GM18498 (cell line): ENCODE data around the gene ZBTB43.
"Not testable (repeated sequence)": the region's sequence is repeated elsewhere in the genome, so short reads cannot be mapped to it uniquely, and the experiment has no call there.

ENCODE experiments used
- ATAC-seq: cut with Tn5 transposase; IDR thresholded peaks from one replicate; pipeline ENCODE4 v1.9.1; 2021; ENCODE audit warnings: mild to moderate bottlenecking, moderate library complexity; ENCODE audit not compliant: unreplicated experiment

The ZBTB43 gene

DNA sequence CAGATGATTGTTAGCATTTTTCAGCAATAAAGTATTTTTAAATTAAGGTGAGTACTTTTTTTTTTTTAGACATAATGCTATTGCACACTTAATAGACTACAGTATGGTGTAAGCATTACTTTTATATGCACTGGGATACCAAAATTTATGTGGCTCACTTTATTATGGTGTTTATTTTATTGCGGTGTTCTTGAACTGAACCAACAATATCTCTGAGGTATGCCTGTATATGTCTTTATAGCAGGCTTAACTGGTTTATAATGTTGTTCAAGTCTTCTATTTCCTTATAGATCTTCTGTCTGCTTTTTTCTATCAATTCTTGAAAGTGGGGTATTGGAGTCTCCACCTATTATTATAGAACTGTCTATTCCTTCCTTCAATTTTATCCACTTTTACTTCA is 18.0 kb downstream of the ZBTB43 start:
- ATAC-seq, result no peak

DNA sequence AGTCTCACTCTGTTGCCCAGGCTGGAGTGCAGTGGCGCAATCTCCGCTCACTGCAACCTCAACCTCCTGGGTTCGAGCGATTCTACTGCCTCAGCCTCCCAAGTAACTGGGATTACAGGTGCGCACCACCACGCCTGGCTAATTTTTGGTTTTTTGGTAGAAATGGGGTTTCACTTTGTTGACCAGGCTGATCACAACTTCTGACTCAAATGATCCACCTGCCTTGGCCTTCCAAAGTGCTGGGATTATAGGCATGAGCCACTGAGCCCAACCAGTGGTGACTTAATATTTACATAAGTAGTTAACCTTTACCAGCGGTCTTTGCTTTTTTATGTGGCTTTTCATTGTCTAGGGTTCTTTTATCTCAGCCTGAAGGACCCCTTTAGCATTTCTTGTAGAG is 19.2 kb downstream of the ZBTB43 start:
- ATAC-seq, result not testable (repeated sequence)

DNA sequence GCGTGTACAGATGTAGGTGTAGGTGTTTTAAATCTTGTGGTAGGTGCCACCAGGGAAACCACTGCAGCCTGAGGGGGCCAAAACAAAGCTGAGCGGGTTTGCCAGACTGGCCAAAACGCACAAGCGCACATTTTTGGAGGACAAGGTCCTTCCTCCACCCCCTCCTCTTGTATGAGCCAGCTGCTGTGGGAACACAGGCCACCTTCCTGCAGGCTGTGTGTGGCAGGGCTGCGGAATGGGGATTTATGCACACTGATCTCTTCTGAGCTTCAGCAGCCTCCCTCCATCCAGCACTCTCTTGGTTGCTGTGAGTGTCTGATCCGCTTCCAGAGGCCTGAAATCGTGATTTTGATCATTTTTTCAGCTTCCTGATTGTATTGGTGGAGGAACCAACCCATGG is 22.4 kb downstream of the ZBTB43 start:
- ATAC-seq, result no peak

DNA sequence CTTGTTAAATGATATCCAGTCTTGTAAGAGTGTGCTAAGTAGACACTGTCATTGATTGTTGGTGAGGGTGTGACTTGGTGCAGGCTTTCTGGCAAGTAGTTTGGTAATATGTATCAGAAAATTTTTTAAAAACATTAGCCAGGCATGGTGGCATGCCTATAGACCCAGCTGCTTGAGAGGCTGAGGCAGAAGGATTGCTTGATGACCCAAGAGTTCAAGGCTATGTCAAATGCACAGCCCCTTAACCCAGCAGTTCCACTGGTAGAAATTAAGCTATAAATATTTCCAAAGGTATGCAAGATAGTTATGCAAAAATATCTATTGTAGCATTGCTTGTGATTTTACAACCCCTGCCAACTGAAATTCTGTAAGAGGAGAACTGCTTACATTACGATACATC is 24.2 kb downstream of the ZBTB43 start:
- ATAC-seq, result no peak

DNA sequence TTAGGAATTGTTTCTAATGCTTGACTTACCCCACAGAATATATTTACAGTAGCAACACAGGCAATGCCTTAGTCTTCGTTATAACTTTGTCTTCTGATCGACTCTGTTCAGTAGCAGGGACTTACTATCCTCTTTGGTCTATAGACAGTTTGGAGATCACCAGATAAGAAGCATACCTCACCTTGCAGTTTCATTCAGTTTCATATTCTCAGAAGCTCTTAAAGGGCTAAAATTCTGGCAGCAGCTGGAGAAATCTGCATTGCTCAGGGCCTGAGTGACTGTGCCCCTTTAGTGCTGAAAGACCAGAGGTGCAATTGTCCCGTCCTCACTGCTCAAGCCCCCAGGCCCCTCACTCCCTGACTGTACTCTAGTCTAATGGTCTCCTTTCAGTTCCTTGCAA is 26.0 kb downstream of the ZBTB43 start:
- no peak for ATAC-seq

DNA sequence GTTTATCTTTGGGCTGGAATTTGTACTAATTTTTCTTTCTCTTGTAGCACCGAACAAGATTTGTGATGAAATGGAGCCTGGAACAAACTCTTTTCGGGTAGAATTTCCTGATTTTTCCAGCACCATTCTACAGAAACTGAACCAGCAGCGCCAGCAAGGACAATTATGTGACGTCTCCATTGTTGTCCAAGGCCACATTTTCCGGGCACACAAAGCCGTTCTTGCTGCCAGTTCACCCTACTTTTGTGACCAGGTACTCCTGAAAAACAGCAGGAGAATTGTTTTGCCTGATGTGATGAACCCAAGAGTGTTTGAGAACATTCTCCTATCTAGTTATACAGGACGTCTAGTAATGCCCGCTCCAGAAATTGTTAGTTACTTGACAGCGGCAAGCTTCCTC is 27.6 kb downstream of the ZBTB43 start:
- no peak for ATAC-seq

DNA sequence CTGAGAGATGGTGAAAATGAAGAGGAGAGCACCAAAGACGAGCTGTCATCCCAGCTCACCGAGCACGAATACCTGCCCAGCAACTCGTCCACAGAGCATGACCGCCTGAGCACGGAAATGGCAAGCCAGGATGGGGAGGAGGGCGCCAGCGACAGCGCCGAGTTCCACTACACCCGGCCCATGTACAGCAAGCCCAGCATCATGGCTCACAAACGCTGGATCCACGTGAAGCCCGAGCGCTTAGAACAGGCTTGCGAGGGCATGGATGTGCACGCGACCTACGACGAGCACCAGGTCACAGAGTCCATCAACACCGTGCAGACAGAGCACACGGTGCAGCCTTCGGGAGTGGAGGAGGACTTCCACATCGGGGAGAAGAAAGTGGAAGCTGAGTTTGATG is 28.2 kb downstream of the ZBTB43 start:
- ATAC-seq, result no peak

DNA sequence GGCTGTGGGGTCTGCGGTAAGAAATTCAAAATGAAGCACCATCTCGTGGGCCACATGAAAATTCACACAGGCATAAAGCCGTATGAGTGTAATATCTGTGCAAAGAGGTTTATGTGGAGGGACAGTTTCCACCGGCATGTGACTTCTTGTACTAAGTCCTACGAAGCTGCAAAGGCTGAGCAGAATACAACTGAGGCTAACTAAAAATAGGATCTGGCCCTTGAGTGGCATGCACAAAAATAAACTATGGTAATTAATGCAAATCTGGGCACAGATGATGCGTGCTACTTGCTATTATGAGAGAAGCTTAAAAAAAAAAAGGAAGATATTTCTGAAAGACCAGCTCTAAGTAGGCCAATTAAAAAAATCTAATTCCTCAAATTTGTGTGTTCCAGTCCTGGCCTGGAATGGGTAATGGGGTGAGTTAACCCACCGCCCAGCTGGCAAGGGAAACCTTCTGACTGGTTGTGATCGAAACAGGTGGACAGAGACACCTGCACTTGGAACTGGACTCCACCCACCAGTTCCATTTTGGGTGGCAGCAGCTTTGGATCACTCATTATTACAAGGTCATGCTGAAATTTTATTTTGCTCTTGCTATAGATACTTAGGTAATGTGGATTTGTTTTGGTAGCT is 29.0 kb downstream of the ZBTB43 start:
- no peak for ATAC-seq

DNA sequence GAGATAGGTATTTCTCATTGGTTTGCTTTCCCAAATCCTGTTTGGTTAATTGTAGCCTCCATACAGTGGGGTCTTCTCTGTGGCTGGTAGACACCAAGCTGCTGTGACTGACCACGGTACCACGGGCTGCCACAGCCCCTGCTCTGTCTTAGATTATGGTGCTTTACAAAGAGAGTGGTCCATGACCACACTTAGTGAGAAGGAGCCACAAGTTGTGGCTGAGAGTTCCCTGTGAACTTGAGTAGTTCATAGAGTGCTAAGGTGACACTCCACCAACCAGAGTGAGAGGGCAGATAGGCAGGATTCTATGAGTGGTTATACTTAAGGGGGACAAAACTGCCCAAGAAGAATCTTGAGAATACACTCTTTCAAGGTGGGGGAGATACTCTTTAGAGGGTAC is 29.8 kb downstream of the ZBTB43 start:
- ATAC-seq, result no peak

DNA sequence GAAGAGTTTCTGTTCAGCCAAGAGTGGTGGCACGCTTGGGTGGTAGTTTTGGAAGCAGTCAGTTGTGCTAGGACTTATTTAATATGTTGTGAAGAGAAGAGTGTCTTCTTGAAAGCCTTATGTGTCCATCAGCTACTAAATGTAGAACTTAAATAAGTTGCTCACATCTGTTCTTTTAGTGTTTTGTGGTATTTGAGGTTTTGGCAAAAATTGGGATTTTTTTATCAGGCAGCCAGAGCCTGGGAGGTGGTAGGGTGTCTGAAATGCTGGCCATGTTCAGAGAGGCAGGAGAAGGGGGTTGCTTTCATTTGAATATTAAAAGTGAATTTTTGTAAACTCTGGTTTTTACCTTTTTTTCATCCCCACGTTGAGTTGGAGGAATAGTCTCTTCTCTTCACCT is 31.4 kb downstream of the ZBTB43 start:
- ATAC-seq, result no peak

DNA sequence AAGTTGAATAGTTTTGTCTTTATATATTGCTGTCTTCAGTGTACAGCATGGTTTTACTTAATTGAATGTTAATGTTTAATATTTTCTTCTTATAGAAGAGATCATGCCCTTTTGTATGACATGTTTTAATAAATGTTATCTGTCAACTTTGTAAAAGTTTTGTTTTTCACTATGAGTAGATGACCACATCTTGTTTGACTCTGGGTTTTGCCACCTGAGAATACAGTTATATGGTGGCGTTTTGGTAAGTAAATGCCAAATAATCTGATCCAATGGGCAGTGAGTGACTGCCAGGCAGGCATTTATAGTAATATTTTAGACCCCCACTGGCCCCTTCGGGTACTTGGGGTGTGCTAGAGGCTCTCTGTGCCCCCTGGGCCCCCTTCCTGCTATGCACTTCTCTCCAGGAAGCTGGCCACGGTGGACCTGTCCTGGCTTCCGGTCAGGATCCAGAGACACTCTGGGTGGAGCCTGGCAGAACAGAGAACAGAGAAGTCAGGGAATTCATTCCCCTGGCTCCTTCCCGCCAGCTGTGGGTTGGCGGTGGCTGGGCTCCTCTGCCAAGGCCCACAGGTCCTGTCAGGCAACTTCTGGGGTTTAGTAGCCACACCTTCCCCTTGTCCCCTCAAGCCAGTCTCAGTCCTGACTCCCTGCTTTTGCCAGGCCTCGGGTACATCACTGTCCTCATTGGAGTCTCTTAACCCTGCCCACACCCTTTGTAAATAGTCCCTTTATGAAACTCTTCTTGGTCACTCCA is 33.4 kb downstream of the ZBTB43 start:
- ATAC-seq, result no peak

DNA sequence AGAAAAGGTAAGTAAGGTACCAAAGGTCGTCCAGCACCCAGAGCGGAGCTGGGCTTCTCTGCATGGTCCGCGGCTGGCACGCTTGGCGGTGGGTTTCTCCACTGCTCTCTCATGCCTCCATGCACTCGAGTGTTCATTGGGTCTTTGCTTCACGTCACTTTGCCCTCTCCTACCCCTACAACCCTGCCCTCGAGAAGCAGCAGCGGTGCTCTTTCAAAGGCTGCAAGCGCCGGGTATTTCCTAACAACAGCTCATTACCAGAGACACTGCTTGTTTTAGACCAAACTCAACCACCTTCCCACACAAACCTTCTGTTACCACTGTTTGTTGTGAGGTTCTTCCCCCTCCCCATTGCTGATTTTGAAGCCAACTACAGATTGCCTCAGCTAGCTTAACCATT is 34.1 kb downstream of the ZBTB43 start:
- ATAC-seq, result no peak

DNA sequence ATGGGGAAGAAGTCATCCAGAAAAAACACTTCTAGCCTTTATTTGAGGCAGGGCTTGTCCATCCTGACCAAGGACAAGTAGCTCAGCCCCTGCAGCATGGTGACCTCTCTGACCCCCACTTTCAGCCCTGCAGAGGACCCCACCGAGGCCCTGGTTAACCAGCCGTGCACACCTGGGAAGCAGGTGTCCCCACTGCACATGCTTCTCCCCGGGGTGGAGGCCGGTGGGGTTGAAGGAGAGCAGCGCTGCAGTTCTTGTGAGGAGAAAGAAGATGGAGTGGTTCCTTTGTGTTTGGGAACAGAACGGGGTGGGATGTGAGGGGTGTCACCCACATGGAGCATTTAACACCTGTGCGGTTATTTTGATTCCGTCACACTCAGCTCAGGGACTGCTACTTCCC is 34.5 kb downstream of the ZBTB43 start:
- no peak for ATAC-seq

DNA sequence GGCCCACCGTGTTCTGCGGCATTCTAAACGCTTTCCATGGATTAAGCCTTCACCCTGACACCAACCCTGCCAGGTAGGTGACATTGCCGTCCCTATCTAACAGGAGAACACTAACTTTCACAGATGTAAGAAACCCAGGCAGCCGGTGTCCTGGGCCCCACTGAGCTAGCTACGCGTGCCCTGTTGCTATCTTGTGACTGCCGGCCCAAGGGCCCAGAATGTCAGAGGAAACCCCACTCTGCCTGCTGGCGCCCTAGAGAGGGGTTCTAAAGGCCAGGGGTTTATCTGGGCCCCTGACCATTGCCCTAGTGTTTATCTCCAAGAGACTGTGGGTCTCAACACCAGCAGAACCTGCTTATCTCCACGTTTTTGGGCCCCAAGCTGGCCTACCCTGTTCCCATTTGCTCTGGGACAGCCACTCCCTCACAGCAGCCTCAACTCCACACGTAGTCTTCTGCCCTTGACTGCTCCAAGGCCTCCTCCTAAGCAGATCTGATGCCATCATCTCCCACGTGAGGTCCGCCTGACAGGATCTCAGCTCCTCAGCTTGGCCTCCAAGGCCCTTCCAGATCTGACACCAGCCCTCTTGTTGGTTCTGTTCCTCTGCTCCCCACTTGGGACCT is 37.5 kb downstream of the ZBTB43 start:
- no peak for ATAC-seq

DNA sequence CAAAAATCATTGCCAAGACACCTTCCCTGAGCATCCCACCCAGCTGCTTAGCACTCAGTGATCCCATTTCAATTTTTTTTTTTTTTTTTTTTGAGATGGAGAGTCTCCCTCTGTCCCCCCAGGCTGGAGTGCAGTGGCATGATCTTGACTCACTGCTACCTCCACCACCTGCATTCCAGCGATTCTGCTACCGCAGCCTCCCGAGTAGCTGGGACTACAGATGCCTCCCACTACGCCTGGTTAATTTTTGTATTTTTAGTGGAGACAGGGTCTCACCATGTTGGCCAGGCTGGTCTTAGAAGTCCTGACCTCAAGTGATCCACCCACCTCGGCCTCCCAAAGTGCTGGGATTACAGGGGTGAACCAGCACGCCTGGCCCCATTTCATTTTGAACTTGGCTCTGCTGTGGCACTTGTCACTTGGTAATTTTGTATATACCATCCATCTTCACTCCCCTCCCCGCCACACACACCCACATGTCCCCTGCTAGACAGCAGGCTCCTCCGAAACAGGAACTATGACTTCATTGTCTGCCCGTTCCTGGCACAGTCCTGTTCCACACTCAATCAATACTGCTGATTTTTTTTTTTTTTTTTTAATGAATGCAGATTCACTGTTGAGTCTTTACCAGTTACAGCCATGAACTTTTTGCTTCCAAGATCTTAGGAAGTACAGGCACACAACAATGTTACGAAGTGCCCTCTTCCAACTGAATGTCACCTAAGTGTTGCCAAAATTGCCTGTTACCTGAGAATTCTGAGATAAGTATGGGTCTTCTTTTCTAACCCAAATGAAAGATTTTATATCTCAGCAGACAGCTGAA is 38.3 kb downstream of the ZBTB43 start:
- no peak for ATAC-seq

DNA sequence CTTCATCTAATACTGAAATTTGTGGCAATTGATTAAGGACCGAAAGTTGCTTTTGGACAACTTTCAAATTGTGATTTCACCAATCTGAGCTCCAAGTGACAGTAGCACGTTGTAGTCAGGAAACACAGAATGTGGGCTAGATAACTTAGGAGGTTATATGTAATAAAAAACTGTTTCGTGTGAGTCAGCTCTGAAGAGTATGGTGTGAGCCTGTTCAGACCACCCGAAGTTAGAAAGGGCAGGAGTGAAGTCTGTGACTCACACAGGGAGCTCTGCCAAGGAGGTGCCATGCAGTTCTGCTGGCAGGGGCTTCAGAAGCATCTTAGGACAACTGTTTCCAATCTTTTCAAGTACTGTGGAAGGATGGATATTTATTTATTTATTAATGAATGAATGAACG is 39.2 kb downstream of the ZBTB43 start:
- no peak for ATAC-seq

DNA sequence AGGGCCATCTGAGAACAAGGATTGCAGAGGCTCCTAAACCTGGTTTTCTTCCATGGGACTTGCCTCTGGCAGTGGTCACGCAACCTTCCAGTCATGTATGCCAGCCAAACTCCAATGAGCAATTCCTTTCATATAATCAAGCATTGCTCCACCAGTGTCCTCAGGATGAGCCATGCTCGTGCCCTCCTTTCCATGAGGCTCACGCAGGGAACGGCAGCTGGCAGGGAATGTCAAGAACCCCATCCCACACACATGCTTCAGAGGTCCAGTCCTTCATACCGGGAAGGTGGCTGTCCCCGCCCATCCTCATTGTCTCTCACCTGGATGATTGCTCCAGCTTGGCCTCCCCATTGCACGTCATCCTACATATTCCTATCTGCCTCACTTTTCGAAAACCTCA is 42.2 kb downstream of the ZBTB43 start:
- ATAC-seq, result no peak

DNA sequence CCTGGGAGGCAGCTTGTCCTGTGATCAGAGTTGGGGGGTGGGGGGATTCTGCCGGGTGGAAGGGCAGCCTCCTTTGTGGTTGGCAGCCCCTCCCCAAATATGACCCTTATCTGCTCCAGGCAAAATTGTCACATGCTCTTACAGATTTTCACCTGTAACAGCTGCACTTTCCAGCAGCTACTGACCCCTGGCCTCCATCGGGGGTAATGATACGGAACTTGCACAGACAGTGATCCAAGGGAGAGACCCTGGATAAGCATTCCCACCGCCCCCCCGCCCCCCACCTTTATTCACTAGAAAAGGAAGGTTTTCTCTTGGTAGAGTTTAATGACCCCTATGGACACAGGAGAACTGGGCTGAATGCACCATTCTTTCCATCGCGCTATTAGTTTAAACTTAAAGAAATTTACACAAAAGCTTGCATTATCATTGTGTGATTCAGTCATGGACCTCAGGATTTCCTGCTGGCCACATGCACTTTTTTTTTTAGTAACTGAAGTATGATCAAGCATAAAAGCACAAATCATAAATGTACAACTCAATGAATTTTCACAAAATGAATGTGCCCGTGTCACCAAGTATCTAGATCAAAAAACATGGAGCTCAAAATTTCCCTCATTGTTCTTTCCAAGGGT is 44.9 kb downstream of the ZBTB43 start:
- no peak for ATAC-seq

DNA sequence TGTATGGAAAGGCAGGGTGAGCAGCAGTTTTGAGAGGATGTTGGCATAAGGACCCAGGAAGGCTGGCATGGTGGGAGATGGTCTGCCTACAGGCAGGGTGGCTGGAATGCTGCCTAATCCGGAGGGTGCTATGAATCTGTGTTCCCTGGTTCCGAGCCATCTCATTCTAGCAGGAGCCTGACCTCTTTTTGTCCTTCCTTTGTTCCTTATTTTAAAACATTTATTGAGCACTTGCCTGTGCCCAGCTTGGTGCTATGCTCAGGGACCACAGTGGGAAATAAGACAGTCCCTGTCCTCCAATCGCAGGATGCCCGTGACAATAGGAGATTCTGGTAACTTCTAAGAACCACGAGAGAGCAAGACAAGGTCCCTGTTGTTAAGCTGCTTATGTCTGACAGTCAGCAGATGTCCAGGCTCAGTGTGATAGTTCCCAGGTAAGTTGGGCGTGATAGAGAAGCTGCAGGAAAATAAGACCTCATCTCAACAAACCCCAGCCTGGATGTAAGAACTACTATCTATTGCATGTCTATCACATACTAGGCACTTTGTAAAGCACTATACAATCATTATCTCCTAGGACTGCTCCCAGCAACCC is 46.5 kb downstream of the ZBTB43 start:
- no peak for ATAC-seq

DNA sequence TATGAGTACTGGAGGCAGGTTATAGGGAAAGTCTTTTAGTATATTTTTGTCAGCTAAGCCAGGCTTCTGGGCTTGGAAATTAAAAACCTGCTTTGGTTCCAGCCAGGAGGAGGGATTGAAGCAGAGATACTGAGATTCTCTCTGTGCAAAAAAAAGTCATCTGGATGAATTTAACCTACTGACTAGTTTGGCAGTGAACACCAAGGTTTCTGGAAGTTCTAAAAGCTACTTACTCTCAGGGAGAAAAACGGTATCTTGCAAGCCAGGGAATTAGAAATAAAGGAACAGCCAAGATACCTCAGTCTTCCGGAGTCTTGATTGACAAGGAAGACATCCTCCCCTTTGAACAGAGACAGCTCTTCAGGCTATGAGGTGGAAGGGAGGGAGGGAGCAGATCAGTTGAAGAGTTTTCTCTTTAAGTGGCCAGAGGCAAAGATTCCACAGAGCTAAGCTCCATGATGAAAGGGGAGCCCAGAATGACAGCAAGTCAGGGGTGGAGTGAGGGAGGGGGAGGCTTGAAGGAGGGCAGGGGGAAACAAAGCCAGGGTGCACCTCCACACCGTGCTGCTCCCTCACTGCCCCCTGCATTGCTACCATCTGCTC is 47.3 kb downstream of the ZBTB43 start:
- ATAC-seq, result no peak
